Stimulated activated CD8-positive, alpha-beta memory T cell treated with anti-CD3 and anti-CD28 coated beads, Interleukin-12 subunit alpha, Interleukin-12 subunit beta, amount 100 ng/mL, for 24 hours (primary cell): Measurements from ENCODE around the gene SULT2A1.
"Not testable (repeated sequence)": the region's sequence is repeated elsewhere in the genome, so short reads cannot be mapped to it uniquely, and the experiment has no call there.

Experiments
- DNase-seq: peaks from one replicate; pipeline ENCODE4 v3.0.0-alpha.2; 2020; ENCODE audit errors: extremely low read depth

SULT2A1 gene

GRCh38 chr19:47860602-47861297 is 25.4 kb downstream of the SULT2A1 start:
- DNase-seq, result no peak

GRCh38 chr19:47859838-47860237 is 26.3 kb downstream of the SULT2A1 start:
- DNase-seq, result not testable (repeated sequence)

GRCh38 chr19:47858646-47859285 is 27.3 kb downstream of the SULT2A1 start, which contains the start of gene TPRX2:
TPRX2 (plus strand) TSS chr19:47859235; CDS start chr19:47859247, 12 bp downstream.
- DNase-seq, result not testable (repeated sequence)

DNA sequence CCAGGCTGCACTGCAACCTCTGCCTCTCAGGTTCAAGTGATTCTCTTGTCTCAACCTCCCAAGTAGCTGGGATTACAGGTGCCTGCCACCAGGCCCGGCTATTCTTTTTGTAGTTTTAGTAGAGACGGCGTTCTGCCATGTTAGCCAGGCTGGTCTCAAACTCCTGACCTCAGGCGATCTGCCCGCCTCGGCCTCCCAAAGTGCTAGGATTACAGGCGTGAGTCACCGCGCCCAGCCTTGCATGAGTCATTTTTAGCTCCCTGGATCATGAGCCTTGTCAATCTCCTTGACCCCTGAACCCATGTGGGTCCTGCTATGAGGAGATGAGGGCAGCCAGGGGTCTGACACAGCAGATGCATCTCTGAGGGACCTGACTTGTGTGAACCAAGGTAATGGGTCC is 27.9 kb downstream of the SULT2A1 start:
- DNase-seq, result not testable (repeated sequence)

GRCh38 chr19:47854459-47854858 is 31.7 kb downstream of the SULT2A1 start:
- no peak for DNase-seq

DNA sequence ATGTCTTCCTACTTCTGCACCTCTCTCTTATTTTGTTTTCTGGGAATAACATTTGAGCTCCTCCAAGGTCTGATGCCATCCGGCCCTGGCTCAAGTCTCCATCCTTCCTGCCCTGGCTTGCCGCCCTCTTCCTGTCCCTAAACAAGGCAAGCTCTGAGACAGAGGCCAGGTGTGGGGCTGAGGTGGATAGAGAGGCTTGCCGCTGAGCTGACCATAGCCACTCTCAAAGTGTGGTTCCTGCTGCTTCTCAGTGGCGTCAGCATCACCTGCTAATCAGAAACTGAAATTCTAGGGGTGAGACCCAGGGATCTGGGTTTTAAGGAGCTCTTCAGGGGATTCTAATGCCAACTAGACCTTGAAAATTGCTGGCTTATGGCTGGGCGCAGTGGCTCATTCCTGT is 33.1 kb downstream of the SULT2A1 start:
- DNase-seq, result no peak

DNA sequence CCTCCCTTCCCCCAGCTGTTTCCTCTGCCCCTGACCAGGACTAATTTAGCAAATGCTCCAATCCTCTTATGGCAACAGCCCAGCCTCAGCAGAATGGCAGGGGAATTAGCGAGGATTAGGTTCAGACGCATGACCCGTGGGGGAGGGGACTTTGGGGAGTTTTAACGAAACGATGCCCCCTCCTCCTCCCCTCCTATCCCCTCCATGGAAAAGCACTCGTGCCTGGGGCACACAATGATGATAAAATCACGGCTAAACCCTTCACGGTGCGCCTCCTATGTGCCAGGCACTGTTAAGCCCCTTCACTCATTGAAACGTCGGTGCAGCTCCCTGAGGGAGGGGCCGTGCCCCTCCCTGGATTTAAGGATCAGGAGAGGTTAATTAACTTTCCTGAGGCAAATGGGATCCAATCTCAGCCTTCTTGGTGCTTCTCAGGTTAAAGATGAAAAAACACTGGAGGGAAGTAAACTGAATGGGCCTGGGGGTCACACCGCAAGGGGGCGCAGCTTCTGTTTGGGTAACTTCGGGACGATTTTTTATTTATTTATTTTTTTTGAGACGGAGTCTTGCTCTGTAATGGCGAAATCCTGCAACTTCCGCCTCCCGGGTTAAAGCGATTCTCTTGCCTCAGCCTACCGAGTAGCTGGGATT is 37.2 kb downstream of the SULT2A1 start:
- DNase-seq, result no peak

DNA sequence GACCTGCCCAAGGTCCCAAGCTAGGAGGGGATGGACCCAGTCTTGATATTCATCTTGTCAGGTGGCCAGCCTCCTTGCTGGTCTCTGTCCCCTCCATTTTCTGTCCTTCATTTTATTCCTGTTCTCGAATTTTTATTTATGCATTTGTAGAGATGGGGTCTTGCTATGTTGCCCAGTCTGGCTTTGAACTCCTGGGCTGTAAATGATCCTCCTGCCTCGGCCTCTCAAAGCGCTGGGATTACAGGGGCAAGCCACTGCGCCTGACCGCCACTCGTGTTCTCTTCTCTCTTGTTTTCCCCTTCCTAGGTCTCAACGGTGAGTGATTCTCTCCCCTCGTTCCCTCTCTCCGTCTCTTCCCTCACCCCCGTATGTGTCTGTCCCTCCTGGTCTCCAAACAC is 37.7 kb downstream of the SULT2A1 start:
- no peak for DNase-seq

GRCh38 chr19:47842941-47843340 is 43.2 kb downstream of the SULT2A1 start:
- DNase-seq, result no peak

- DNase-seq, result no peak
Measured at GRCh38 chr19:47839913-47840312, 46.2 kb downstream of the SULT2A1 start.

GRCh38 chr19:47839411-47839810 is 46.7 kb downstream of the SULT2A1 start:
- DNase-seq, result no peak

DNA sequence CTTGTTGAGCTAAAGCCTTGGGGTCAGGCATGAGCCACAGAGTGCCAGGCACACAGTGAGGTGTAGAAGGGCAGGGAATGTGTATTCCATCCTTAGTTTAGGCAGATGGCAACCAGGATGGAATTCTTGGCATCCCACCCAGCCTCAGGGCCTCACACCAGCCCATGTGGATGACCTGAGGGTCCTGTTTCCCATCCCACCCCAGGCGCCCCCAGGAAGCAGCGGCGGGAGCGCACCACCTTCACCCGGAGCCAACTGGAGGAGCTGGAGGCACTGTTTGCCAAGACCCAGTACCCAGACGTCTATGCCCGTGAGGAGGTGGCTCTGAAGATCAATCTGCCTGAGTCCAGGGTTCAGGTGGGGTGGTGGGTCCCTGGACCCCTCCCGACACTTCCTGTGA is 50.1 kb downstream of the SULT2A1 start:
- no peak for DNase-seq

- no peak for DNase-seq
Measured at GRCh38 chr19:47832723-47833122, 53.4 kb downstream of the SULT2A1 start.

- DNase-seq, result no peak
Measured at GRCh38 chr19:47826800-47827199, 59.3 kb downstream of the SULT2A1 start.

DNA sequence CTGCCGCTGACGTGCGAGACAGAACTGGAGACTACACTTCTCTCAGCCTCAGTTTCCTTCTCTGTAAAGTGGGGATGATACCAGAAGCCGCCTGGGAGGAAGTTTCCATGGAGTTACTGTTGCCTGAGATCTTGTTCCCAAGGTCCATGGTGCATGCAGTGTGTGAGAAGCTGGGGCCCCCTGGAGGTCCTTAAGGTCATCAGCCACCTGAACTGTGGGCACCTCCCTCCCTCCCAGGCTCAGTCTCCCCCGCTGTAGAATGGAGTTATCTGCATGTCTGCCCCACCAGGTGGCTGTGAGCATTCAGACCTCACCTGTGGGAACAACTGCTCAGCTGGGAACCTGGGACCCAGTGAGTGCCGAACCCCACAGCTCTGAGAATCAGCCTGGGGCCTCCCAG is 61.7 kb downstream of the SULT2A1 start:
- DNase-seq, result no peak

DNA sequence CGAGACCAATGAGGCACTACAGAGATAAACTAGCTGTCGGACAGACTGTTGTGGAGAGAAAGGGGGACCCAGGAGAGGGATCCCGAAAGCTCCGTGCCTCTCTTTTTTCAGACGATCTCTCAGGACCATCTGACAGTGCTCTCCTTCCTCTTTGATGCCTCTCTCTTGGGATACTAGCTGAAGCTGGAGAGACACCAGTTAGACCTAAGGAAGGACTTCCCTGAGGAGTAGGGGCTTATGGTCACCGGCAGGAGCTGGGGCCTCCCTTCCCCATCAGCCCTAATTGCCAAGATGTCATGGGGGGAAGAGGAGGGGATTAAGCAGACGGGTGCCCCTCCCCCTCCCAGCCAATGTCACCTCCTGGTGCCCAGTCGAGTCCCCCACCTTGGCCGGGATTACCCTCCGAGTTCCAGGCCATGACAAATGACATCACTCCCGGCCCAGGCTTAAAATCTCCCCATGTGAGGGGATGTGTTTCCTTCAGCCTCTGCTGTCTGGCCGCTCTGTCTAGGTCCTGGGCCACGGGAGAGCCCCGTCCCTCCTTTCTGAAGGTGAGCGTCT is 64.6 kb downstream of the SULT2A1 start, which contains the start of gene CRX:
Gene CRX (plus strand): TSS at position 478 of the 561 bp plus-strand sequence. CDS start 12,507 bp downstream, outside the sequence.
- no peak for DNase-seq
